Activated CD8-positive, alpha-beta memory T cell treated with anti-CD3 and anti-CD28 coated beads for 1 hour (primary cell): ENCODE data around the gene HOXD4.

ENCODE experiments used
- DNase-seq, 2 donors: peaks; one replicate each; pipeline ENCODE4 v3.0.0-alpha.2; 2020; ENCODE audit warnings: low read depth in 1 of 2; ENCODE audit errors: extremely low read depth in 1 of 2

HOXD4 gene

GRCh38 chr2:176114120-176114929 is 37.0 kb upstream of the HOXD4 start:
- DNase-seq: no peak

DNA sequence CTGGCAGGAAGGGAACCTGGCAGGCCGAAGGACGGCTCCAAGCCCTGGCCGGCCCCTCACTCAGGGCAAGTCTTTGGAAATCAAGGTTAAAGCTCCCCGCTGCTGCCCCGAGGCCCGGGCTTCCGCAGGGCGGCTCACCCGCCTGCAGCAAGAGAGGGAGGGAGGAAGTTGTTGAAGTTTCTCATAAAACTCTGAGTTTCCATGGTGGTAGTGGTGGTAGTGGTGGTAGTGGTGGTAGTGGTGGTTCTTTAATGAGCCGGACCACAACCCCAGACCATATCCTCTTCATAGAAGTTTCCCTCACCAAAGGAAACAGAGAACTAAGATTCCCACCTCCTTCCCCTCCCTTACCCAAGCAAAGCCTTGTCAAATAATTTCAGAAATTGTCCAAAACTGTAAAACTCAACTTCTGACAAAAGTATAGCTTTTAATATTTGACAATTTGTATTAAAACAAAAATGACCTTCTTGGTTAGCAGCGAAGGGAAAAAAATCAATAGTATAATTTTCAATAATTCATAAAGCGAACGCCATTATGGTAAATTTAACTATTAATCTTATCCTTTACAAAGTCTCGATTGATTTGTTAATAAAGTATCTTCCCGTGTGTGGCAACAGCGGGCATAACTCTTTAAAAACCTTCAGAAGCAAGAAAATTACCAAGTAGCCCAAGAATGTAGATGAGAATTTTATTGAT is 36.3 kb upstream of the HOXD4 start:
- no peak for DNase-seq

GRCh38 chr2:176115883-176116813 is 35.2 kb upstream of the HOXD4 start, which contains the start of gene HOXD10:
HOXD10 (plus strand) TSS chr2:176116778; CDS start chr2:176116834, 56 bp downstream.
- no peak for DNase-seq

DNA sequence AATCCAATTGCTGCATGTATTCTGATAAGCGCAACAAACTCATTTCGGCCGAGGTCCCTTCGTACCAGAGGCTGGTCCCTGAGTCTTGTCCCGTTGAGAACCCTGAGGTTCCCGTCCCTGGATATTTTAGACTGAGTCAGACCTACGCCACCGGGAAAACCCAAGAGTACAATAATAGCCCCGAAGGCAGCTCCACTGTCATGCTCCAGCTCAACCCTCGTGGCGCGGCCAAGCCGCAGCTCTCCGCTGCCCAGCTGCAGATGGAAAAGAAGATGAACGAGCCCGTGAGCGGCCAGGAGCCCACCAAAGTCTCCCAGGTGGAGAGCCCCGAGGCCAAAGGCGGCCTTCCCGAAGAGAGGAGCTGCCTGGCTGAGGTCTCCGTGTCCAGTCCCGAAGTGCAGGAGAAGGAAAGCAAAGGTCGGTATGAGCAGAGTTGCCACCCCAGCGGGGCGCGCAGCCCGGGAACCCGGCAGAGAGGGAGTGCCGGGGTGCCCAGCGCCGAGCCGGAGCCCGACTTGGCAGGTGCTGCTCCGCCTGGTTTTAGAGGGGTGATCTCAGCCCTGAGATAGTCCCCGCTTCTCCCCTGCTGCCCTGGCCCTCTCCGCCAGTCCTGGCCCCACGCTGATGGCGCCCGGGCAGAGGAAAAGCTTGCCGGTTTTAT is 34.1 kb upstream of the HOXD4 start:
- no peak for DNase-seq

DNA sequence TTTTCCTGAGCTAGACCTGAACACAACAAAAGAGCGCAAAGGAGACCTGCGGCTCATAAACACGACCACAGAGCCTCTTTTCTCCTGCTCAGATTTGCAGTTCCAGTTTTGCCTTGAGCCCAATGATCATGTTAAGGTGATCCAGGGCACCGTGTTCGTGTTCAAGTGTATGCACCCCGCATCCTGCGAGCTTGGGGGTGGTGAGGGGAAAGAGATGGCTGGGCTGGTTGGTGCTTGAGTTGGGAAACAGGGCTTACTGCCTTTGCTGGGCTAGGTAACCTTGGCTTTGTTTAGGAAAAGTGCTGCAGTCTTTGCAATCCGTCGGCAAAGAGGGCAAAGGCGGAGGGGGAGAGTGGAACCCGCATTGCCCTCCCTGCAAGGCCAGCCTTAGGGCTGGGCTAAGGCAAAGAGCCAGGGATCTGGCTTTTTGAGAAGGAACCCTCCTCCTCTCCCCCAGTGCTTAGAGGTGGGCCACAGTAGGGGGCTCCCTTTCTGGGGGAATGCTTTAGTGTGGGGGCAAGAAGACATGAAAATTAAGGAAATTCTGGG is 33.5 kb upstream of the HOXD4 start:
- no peak for DNase-seq

DNA sequence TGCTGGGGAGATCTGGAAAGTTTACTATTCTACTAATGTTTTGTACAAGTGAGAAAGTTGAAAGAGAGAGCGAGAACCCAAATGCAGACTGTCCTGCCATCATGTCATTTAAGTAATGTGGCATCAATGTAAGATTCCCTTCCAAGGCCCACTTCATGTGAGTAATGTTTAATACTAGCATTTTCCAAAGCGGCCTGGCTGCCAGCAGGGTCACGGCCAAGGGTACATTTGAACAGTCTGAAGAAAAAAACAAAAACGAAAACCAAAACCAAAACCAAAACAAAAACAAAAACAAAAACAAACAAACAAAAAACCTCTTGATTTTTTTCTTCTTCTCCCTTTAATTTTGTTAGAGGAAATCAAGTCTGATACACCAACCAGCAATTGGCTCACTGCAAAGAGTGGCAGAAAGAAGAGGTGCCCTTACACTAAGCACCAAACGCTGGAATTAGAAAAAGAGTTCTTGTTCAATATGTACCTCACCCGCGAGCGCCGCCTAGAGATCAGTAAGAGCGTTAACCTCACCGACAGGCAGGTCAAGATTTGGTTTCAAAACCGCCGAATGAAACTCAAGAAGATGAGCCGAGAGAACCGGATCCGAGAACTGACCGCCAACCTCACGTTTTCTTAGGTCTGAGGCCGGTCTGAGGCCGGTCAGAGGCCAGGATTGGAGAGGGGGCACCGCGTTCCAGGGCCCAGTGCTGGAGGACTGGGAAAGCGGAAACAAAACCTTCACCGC is 32.6 kb upstream of the HOXD4 start:
- DNase-seq: no peak

GRCh38 chr2:176120364-176121189 is 30.8 kb upstream of the HOXD4 start:
- DNase-seq: no peak

DNA sequence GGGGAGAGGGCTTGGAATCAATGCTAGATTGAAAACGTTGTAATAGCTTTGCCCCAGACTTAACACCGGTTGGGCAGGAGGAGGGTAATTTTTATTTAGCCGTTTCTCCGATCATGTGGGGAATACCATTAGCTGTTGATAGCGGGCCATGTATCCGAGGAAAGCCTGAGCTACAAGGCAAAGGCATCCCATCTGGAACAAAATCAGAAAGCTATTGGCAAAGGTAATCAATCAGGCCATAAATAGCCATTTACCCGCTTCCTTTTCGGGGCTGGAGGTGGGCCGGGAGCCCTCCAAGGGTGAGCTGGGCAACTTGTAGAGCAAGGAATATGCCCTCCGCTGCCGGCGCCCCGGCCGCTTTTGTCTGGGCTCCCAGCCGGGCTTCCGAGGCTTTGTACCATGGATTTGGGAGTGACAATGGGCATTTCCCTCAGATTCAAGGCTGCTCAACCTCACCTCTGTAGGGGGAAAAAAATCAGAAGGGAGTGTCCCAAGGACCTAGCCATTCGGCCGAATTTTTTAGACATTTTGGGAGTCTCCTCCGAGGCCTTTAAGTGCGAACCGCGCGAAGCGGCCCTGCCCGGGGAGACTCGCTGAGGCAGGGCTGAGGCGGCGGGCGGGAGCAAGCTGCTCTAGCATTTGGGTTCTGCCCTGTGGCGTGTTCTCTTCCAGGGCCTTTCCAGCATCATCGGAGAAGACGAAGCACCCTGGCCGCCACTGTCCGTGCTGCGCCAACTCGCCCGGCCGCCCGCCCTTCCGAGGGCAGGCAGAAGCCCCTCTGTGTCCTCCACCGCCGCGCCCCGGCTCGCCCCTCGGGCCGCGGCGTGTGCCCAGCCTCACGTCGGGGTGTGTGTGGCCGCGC is 29.9 kb upstream of the HOXD4 start:
- DNase-seq: no peak

DNA sequence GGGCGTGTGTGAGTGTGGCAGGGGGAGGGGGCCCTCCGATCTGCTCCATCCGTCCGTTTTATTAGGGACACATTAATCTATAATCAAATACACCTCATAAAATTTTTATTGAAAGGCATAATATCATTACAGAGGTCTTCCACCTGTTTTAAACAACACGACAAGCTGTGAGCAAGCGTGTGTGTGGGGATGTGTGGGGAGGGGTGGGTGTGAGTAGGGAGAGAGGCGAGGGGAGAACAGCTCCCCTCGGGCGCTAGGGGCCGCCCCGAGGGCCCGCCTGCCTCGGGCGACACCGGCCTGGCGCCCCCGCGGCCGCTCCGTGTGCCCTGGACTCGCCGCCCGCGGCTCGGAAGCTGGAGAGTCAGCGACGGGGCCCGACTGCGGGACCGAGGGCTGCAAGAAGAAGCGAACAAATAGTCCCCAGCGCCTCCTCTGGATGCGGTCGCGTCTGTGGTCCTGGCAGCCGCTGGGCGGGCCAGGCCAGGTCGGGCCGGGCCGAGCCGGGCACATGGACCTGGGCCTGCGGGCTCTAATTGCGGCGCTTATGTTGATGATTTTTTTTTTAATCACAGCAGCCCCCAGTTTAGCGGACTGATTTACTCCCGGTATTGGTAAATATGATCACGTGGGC is 29.2 kb upstream of the HOXD4 start:
- DNase-seq: no peak

- DNase-seq: no peak
Measured at GRCh38 chr2:176122683-176123410, 28.5 kb upstream of the HOXD4 start, which contains the start of gene HOXD9. HOXD9 (plus strand) TSS chr2:176122719; CDS start chr2:176122769, 50 bp downstream.

- DNase-seq: no peak
Measured at GRCh38 chr2:176123411-176124109, 27.8 kb upstream of the HOXD4 start.

GRCh38 chr2:176124110-176124946 is 27.0 kb upstream of the HOXD4 start:
- no peak for DNase-seq

DNA sequence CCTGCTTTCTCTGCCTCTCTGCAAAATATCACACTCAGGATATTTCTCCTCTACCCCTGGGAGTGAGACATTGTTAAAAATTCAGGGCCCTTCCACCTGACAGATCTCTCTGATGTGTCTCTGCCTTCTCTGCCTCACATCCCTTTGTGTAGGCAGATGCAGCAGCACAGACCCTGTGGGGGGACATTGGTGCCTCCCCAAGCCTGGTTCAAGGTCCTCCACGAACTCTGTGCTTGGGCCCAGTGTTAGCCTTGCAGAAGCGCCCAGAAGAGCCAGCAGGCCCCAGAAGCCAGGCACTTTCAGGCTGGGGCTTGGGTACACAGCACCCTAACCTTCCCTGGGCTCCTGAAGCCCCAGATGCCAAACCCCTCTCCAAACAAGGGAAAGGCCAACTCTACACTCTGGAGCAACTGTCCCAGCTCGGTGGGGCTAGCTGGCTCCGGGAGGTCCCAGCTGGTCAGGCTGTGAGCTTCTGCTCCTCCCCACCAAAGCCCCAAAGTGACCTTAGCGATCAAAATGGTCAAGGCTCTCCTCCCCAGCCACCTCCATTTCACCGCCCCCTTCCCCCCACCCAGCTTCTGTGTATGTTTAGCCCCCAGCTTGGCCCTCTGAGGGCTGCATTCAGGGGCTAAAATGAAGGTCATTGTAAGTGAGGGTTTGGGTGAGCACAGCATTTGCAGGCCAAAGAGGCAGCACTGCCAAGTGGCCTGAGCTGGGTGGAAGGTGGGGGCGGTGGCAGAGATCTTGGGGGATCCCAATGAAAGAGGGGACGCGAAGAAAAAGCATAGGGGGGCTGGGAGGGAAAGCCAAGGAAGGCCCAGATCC is 26.2 kb upstream of the HOXD4 start:
- no peak for DNase-seq

DNA sequence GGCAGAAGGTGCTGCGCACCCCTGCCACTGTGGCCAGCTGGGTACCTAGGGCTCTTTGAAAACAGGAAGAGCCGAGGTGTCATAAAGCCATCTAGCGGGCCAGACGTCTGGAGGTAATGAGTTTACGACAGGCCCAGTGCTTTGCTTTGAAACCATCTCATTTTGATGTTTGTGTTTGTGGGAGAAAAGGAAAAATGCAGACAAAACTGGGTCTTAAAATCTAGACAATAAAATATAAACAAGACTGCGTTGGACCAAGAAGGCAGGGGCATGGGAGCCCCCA is 25.6 kb upstream of the HOXD4 start:
- no peak for DNase-seq
